GM12891 (cell line): Measurements from ENCODE around the gene C19orf73.

Source experiments
- DNase-seq: peaks from one replicate; pipeline ENCODE4 v3.0.0; 2011; ENCODE audit warnings: low spot score; ENCODE audit not compliant: insufficient read length
- FAIRE-seq: peaks from 2 replicates; lab custom pipeline; 2011; peaks lifted over from hg19 to GRCh38; lab: Jason Lieb, UNC
- PAX5 ChIP-seq: IDR thresholded peaks from 2 replicates; pipeline ENCODE4 v1.6.1; 2011; ENCODE audit warnings: low read length, moderate library complexity, mild to moderate bottlenecking; ENCODE audit not compliant: insufficient read depth, severe bottlenecking
- POLR2A ChIP-seq: IDR thresholded peaks from 2 replicates; pipeline ENCODE4 v1.6.1; 2011; ENCODE audit warnings: low read depth, low read length, control low read depth
- POLR2AphosphoS5 ChIP-seq: IDR thresholded peaks from 2 replicates; pipeline ENCODE4 v1.6.1; 2011; ENCODE audit warnings: low read depth, low read length, control low read depth
- POU2F2 ChIP-seq: IDR thresholded peaks from 2 replicates; pipeline ENCODE4 v1.6.1; 2011; ENCODE audit warnings: low read depth, mild to moderate bottlenecking, control low read depth, low read length, moderate library complexity
- SPI1 ChIP-seq: IDR thresholded peaks from 2 replicates; pipeline ENCODE4 v1.6.1; 2011; ENCODE audit warnings: low read depth, low read length, control low read depth
- TAF1 ChIP-seq: IDR thresholded peaks from 2 replicates; pipeline ENCODE4 v1.6.1; 2011; ENCODE audit warnings: low read depth, low read length, control low read depth

C19orf73 gene

DNA sequence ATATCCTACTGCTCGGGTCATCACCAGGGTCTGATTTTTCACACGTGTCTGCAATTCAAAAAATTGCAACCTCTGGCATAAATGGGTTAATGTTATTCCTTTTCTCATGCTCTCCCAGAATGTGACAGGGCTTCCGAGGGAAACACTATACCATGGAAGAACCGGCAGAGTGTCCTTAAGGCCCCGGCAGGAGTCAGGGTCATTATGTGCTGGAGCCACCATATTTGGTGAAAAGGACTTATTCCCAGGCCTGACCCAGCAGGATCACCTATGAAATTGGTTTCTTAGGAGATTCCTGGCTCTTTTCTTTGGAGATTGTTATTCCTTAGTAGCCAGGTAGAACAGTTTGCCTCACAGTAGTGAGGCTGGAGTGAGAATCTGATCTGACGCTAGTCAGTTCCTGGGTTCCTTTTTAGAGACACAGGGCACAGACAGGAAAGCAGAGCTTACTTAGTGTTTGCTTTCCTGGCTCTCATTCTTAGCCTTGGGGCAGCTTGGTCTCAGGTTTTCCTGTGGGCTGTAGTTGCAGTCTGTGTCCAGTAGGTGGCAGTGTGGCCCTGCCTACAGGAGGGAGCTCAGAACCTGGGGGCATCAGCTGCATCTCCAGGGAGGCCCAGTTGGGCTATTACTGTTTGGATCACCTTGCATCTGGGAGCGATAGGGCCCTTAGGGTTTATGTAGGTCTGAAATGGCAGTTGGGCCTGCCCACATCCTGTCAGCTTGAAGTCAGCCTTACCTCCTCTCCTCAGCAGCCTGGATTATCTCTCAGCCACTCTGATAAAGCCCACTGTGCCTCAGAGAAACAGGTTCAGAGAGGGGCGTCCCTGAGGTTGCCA is 21.3 kb downstream of the C19orf73 start:
- peak; percentile 72 for DNase-seq
- TF ChIP-seq POU2F2: no peak
- no peak for TF ChIP-seq PAX5
- peak; percentile 49; the same call in 1 of the 2 replicates for TF ChIP-seq POLR2AphosphoS5
- no peak for TF ChIP-seq SPI1
- FAIRE-seq: peak; percentile 85

- TF ChIP-seq POLR2AphosphoS5 (no peak), TAF1 (no peak), POLR2A (no peak), PAX5 (no peak), POU2F2 (no peak), SPI1 (no peak)
- DNase-seq (no peak), FAIRE-seq (no peak)
Measured at GRCh38 chr19:49094505-49095482, 24.1 kb downstream of the C19orf73 start.

GRCh38 chr19:49092686-49093085 is 26.3 kb downstream of the C19orf73 start:
- TF ChIP-seq POU2F2 (no peak), PAX5 (no peak), POLR2AphosphoS5 (no peak), POLR2A (no peak), SPI1 (no peak), TAF1 (no peak)
- DNase-seq (no peak), FAIRE-seq (no peak)

DNA sequence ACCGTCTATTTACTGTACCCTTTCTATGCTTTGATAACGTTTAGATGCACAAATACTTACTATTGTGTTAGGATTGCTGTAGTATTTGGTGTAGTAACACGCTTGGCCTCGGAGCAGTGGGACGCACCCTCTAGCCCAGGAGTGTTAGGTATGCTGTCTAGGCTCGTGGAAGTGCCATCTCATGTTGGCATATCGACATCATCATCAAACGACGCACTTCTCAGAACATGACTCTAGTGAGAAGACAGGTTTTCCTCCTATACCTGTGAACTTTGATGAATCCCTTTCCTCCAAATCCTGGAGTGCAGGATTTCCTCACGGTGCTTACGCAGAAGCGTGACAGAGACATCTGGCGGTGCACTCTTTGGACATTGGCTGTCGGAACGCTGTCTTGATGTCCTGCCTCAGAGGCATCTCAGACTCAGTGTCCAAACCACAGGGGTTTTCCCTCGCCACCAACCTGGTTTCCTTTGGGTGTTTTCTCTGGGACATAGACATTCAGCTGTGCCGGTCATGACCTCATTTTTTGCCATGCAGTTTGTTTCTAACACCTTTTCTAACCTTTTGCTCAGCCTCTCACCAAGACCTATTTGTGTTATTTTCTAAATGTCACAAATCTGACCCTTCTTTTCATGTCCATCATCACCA is 27.4 kb downstream of the C19orf73 start:
- FAIRE-seq (peak; percentile 9), DNase-seq (no peak)
- TF ChIP-seq POU2F2: no peak
- TF ChIP-seq SPI1: no peak
- TF ChIP-seq PAX5: no peak
- TF ChIP-seq POLR2A: no peak
- TF ChIP-seq TAF1: no peak
- no peak for TF ChIP-seq POLR2AphosphoS5

DNA sequence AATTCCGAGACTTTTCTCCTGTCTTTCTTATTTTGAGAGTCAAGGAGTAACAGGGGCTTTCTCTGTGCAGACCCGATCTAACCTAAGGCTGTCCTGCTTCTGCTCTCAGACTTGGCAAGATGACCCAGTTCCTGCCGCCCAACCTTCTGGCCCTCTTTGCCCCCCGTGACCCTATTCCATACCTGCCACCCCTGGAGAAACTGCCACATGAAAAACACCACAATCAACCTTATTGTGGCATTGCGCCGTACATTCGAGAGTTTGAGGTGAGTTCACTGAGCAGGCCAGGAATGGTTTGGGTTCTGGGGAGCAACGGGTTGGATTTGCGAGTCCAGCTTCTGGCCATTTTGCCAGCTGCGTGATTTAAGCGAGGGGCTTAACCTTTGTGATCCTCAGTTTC is 32.6 kb downstream of the C19orf73 start:
- DNase-seq (no peak), FAIRE-seq (no peak)
- TF ChIP-seq POU2F2 (no peak), TAF1 (no peak), SPI1 (no peak), POLR2AphosphoS5 (no peak), POLR2A (no peak), PAX5 (no peak)

- TF ChIP-seq SPI1 (no peak), POLR2AphosphoS5 (no peak), TAF1 (no peak), POLR2A (no peak), PAX5 (no peak), POU2F2 (no peak)
- FAIRE-seq (no peak), DNase-seq (no peak)
Measured at GRCh38 chr19:49085868-49086232, 33.1 kb downstream of the C19orf73 start.

DNA sequence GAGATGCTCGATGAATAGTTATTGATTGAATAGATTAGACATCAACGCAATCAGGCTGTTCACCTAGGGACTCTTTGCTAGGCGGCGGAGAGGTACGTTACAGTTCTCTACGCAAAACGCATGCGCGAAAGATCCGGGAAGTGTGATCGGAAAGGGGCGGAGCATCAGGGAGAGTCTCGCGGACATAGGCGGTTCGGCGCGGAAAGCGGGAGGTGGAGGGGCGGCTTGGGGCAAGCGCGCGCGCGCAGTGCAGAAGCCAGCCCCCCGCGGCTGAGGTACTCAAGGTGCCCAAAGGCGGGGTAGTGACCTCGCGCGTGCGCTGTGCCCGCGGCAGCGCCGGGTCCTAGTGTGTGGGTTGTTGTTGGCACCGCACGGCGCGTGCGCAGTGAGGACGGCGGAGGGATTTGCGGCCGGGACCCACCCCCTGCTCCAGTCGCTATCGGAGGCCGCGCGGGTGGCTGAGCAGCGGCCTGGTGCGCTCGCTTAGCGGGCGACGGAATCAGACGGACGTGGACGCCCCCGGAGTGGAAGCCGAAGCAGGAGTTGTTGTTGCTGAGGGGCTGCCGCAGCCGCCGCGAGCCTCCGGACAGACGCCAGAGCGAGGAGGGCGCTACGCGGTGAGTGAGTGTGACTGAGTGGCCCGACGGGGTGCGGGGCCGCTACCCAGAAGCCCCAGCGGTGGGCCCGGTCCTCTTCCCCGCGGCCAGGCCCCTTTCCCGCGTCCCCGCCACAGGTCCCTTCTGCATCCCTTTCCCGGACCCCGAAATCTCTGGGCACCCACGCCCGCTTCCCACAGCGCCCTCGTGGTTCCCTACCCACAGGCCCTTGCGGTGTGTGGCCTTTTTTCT is 33.7 kb downstream of the C19orf73 start, which contains the start of gene SNRNP70:
TSS of gene SNRNP70 (plus strand) at position 432 of the 848 bp plus-strand sequence. CDS start 964 bp downstream, outside the sequence.
- TF ChIP-seq SPI1: 0 out of 2 replicates have a peak, but pooled peaks have one; percentile 9
- peak; percentile 97 for TF ChIP-seq TAF1
- peak; percentile 57 for TF ChIP-seq PAX5
- TF ChIP-seq POLR2A: peak; percentile 95
- peak; percentile 95 for TF ChIP-seq POLR2AphosphoS5
- TF ChIP-seq POU2F2: peak; percentile 68
- FAIRE-seq: peak; percentile 99
- peak; percentile 99 for DNase-seq
